ENCODE data around the gene ADAT2.

The ADAT2 gene

DNA sequence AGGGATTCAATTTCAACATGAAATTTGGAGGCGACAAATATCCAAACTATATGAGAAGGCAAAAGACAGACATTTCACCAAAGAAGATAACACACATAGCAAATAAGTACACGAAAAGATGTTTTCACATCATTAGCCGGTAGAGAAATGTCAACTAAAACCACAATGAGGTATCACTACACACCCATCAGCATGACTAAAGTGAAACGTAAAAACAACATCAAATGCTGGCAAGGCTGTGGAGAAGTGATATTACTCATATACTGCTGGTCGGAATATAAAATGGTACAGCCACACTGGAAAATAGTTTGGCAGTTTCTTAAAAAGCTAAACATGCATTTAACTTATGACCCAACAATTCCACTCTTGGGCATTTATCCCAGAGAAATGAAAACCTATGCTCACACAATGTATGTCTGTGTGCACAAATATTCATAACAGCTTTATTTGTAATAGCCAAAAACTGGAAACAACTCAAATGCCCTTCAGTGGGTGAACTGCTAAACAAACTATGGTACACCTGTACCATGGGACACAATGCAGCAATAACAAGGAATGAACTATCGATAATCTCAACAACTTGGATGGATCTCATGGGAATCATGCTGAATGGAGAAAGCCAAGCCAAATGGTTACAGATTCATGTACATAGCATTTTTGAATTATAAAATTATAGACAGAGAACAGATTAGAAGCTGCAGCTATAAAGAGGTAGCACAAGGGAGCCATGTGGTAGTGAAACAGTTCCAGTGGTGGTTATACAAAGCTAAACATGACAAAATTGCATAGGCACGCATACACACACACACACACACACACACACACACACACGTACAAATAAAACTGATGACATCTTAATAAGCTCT, 8.6 kb downstream of the ADAT2 start:
- DNase-seq (ENCODE audit: low read depth), result no peak

DNA sequence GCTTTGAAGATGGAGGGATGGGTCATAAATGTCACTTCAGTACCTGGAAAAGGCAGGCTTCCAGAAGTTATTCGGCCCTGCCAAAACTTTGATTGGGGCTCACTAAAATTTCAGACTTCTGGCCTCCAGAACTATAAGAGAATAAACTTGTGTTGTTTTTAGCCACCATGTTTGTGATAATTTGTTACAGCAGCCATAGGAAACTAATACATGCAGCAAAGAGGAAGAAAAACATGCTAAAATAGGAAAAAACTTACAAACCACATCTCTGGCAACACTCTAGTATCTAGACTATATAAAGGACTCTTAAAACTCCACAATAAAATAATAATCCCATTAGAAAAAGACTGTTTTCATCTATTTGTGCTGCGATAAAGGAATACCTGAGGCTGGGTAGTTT, 9.5 kb downstream of the ADAT2 start:
- no peak for DNase-seq (ENCODE audit: low read depth)

DNA sequence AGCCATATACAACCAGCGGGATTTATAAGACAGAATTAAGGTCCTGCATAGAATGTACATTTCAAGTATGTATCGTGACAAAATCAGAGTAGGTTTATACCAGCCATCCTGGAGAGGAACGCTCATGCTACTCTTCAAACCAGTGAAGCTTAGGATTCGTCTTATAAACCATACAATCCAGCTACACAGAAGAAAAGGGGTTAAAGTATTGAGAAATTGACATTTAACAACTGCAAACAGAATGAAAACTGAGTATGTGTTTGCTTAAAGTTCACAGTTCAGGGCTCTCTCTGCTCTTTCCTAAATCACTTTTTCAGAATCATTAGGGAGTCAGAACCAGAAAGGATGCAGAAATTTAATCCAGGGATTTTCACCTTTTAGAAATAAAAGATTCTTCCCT, 17.9 kb downstream of the ADAT2 start:
- DNase-seq (ENCODE audit: low read depth), result no peak

DNA sequence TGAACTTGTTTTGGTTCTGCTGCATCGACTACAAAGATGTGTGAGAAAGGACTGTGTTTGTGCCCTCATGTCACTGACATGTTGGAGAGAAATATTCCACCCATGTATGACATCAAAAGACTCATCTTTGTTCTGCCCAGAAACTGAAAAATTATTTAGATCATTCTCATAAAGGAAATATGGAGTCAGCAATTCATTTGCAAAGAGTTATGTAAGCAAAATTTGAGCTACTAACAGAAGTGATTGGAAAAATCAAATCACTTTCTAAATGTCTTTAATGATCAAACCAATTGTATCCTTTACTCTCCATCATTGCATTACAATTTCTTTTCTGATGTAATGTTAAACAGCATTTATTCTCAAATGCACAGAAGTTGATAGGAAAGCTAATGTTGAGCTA, 19.3 kb downstream of the ADAT2 start:
- no peak for DNase-seq (ENCODE audit: low read depth)

GRCh38 chr6:143429970-143430369, 20.5 kb downstream of the ADAT2 start:
- DNase-seq (ENCODE audit: low read depth), result no peak

GRCh38 chr6:143427109-143427817, 23.2 kb downstream of the ADAT2 start:
- peak; percentile 45 for DNase-seq (ENCODE audit: low read depth)

DNA sequence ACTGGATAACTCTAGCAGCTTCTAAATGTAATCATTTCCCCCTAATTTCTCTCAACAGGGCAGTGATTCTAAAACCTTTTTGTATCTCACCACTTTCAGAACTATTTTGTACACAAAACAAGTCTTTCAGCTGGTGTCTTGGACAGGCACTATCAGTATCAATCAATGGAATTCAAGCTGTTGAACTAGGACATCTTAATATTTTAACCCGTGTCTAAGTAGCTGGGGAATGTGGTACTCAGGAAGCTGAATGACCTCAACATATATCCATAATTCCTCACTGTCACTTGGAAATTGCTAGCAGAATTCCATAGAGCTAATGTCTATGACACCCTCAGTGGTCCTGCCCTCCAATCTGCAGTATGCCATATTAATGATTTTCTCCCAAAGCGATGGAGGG, 24.5 kb downstream of the ADAT2 start:
- no peak for DNase-seq (ENCODE audit: low read depth)

GRCh38 chr6:143419526-143419925, 31.0 kb downstream of the ADAT2 start:
- no peak for DNase-seq (ENCODE audit: low read depth)

DNA sequence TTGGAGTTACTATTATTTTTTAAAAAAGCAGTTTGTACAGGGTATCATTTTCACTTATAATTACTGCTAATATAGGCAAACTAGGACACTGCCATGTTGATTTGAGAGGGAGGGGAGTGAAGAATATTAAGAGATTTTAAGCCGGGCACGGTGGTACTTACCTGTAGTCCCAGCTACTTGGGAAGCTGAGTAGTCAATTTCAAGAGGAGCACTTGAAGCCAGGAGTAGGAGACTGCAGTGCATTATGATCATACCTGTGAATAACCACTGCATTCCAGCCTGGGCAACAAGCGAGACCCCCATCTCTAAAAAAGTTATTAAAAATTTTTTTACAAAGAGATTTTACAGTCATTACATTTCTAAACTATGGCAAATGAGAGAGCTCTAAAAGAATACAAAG, 35.7 kb downstream of the ADAT2 start:
- no peak for DNase-seq (ENCODE audit: low read depth)

- DNase-seq (ENCODE audit: low read depth), result no peak
These were observed 39.6 kb downstream of the ADAT2 start for GRCh38 chr6:143410859-143411270.

DNA sequence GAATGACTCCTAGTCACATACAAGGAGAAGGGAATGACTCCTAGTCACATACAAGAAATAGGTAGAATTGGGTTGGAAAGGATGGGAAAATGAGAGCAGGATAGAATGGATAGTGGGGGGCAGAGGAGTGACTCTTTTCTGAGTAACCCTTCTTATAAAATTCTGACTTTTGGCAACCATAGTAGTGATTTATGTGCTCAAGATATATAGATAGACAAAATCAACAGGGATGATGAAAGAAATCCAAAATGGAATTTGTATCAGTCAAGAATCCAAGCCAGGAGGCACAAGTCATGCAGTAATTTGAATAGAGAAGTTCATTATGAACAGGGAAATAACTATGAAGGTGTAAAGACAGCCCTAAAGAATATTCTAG, 41.7 kb downstream of the ADAT2 start:
- no peak for DNase-seq (ENCODE audit: low read depth)

DNA sequence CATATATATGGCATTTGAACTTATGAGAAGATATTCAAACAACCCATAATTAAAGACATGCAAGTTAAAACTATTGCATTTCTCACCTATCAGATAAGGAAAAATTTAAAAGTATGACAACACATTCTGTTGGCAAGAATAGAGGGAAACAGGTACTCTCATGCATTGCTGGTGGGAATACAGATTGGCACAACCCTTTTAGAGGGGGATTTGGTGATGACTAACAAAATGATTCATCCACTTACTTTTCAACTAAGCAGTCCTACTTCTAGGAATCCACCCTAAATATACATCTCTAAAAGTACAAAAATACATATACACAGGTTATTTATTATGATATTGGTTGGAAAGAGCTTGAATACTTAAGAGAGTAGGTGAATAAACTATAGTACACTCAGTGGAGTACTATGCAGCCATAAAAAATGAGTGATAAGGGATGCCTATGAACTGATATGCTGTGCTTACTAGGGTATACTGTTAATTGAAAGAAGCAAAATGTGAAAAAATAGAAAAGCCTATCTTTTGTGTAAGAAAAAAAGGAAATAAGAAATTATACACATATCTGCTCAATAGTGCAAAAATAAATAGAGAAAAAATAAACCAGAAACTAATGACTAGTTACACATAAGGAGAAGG, 42.2 kb downstream of the ADAT2 start:
- DNase-seq (ENCODE audit: low read depth), result no peak

DNA sequence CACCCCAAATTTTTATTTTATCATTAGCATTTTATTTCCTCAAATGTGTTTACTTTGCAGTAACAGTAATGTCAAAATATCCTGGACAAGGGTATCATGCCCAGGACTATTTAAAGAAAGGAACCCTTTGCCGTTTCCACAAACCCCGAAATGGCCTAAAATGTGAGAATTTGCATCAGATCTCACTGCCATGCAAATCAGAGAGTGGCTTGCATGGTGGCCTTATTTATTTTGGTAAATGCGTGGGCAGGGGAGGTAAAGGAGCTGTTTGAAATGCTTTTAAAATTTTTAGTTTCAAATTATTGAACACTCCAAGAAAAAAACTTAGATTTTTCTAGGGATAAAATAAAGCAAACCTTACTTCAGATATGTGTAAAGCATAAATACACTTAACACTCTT, 43.8 kb downstream of the ADAT2 start:
- DNase-seq (ENCODE audit: low read depth), result no peak

DNA sequence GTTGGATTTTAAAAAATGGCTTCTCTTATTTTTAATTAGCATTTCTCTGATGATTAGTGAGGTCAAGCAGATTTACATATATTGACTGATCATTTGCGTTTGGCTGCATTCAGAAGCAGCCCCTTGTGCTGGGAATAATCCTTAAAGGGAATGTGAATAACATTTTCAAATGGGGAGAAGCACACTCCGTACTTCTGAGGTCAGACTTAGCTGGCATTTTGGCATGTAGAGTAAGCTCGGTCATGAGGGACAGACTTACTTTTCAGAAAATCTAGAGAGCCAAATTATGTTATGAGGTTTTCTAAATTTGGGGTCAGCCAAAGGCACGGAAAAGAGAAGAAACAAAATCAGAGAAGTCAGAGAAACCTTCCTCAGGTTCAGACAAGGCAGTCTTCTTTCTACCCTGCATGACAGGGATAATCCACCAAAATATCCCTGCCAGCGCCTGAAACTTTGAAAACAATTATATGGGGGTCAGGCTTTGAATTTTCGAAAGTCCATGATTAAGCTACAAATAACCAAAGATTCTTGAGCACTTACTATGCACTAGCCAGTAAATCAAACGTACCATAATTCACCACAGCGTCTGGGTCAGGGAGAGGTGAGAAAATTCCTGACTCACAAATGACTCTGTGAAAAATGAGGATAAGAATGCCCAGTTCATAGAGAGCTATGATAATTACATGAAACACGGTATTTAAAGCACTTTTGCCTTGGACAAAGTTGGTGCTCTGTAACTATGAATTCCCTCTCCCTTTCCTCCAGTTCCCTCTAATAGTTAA, 44.9 kb downstream of the ADAT2 start:
- no peak for DNase-seq (ENCODE audit: low read depth)

DNA sequence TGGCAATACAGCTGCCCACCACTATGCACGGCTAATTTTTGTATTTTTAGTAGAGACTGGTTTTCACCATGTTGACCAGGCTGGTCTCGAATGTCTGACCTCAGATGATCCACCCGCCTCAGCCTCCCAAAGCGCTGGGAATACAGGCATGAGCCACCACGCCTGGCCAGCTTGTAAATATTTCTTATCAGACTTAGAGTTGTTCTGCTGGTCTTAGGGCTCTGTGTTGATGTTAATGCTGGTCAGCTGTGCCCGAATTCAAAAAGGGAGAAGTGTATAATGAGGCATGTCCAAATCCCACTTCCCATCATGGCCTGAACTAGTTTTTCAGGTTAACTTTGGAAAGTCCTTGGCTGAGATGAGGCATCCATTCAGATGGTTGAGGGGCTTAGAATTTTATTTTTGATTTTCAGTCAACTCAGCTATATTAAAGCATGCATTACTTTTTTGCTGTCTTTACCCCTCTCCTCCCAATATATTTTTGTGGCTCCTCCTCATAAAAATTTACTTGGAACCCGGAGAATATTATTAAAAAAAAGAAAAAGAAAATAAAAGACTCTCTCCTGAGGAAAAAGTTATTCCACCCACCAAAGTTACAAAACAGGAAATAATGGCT, 47.7 kb downstream of the ADAT2 start:
- no peak for DNase-seq (ENCODE audit: low read depth)

- no peak for DNase-seq (ENCODE audit: low read depth)
These were observed 48.7 kb downstream of the ADAT2 start for GRCh38 chr6:143401636-143402370.

GRCh38 chr6:143401068-143401446, 49.4 kb downstream of the ADAT2 start:
- no peak for DNase-seq (ENCODE audit: low read depth)

DNA sequence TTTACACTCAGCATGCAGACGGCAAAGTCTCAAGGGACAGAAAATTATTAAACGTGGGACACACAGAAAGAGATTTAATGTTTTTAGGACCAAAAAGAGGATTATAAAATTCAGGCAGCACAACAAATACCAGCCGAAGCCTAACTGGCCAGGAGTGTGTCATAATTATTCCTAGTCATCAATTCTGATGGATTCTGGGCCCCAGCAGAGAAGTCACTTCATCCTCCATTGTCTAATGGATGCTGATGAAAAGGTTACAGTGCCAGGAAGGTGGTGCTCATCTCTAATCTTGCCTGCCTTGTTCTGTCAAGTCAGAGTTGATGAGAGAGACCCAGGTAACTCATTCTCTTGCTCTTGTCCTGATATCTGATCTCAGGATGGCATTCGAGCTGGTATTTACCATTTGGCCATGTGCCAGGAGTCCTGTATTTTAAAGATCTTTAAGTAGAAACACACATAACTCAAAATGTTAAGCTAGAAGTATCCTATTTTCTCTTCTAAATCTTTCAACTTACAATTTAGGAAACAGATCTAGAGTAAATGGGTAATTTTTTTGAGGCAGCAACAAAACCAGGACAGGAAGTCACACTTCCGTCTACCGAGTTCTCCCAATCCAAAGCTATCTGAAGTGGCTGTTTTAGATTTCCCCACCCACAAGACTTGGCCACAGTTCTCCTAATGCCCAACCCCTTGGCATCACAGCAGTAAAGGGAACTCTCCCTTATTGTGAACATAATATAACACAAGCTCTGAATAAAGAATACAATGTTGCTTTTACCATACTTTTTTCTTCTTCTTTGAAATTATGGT, 50.0 kb downstream of the ADAT2 start:
- no peak for DNase-seq (ENCODE audit: low read depth)

DNA sequence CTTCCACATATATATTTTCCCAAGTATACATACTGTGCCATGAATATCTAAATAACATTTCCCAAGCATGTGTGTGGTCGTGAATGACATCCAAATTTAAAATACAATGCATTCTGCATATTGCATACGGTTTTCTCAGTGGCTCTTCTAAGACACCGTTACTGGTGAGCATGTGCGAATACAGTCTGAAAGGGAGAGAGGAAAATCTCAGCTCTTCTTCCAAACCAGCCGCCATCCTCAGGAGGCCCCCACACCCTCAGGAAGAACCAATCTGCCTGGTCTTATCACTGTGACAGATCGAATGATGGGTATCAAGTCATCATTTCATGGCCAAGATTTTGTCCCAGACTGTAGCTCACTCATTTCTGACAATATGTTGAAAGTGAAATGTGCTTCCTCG, 50.7 kb downstream of the ADAT2 start:
- DNase-seq (ENCODE audit: low read depth), result no peak

- DNase-seq (ENCODE audit: low read depth), result no peak
These were observed 51.3 kb downstream of the ADAT2 start for GRCh38 chr6:143399176-143399575.
